Right atrium auricular region (tissue), 2 donors: ENCODE measurements around the gene KCNK15. TPM values are rescaled to one million over a fixed set of nuclear protein-coding genes. Genes with fewer than 3 reads are reported as not detected.

Experiments
- DNase-seq: peaks from one replicate; pipeline ENCODE4 v3.0.0-alpha.2; 2019; ENCODE audit warnings: low spot score
- H3K27ac ChIP-seq, 2 donors: fragments of 200-600 bp; sonication (generic); 1 replicate in 1 of 2; 2 replicates in 1 of 2; pipeline ENCODE4 v1.5.1; 2016 to 2019
- H3K27me3 ChIP-seq, 2 donors: fragments of 200-600 bp; sonication (generic); one replicate each; pipeline versions ENCODE4 v1.5.1 to v1.6.0; 2017 to 2019
- H3K36me3 ChIP-seq: fragments of 200-600 bp; sonication (generic); one replicate; pipeline ENCODE4 v1.5.1; 2016
- H3K4me1 ChIP-seq, 2 donors: fragments of 200-600 bp; sonication (generic); one replicate each; pipeline versions ENCODE4 v1.5.1 to v1.6.0; 2017 to 2019
- H3K4me3 ChIP-seq, 2 donors: fragments of 200-600 bp; sonication (generic); 1 replicate in 1 of 2; 2 replicates in 1 of 2; pipeline ENCODE4 v1.5.1; 2017 to 2019; ENCODE audit warnings: mild to moderate bottlenecking in 1 of 2, moderate library complexity in 1 of 2
- H3K9me3 ChIP-seq, 2 donors: fragments of 200-600 bp; sonication (generic); one replicate each; pipeline ENCODE4 v1.5.1; 2019
- total RNA-seq, 2 donors: library from RNA; depleted of rRNA; stranded (reverse); fragments of >200 nt; gene quantifications; one replicate each; pipeline ENCODE4 v1.1.0, GENCODE V29; 2016
- TF ChIP-seq, protein P1 (sequence below), 2 donors: fragments of 200-600 bp; sonication (generic); IDR thresholded peaks; one replicate each; pipeline ENCODE4 v1.5.1; 2019; ENCODE audit warnings: antibody characterized with exemption in 2 of 2

Gene KCNK15
- total RNA-seq, 2 donors from 2014 or later = 1.4 to 3.7 TPM

DNA sequence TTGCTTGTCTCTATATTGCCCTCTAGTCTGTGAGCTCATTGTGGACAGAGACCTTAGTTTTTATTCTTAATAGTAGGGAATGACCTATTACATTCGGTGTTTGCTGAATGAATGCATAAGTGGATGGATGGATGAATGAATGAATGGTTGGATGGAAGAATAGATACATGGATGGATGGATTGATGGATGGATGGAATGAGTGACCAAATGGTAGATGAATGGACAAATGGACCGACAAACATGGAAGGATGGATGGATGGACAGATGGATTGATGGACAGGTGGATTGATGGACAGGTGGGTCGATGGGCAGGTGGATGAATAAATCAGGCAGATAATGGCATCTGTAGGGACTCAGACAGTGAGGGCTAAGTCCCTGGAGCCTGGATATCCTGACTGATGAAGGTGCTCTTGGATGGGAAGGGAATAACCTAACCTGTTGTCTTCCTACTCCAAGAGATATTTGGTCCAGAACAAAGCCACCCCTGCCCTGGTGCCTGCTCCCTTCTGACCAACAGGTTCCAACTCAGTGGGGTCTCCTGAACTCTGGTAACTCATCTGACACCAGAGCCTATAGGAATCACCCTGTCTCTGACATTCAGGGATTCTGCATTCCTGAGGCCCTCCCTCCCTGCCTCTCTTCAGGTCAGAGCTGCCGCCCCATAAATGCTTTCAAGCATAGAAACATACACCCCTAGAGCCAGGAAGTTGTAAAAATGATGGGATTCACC is 40.1 kb upstream of the KCNK15 start:
- H3K9me3 ChIP-seq = no peaks in the 10 kb centered on the region
- H3K36me3 ChIP-seq = no peaks in the 10 kb centered on the region
- H3K4me1 ChIP-seq = peaks cover 0 to 52% of the 10 kb centered on the region in 2 donors
- DNase-seq = no peak
- TF ChIP-seq, protein P1, sequence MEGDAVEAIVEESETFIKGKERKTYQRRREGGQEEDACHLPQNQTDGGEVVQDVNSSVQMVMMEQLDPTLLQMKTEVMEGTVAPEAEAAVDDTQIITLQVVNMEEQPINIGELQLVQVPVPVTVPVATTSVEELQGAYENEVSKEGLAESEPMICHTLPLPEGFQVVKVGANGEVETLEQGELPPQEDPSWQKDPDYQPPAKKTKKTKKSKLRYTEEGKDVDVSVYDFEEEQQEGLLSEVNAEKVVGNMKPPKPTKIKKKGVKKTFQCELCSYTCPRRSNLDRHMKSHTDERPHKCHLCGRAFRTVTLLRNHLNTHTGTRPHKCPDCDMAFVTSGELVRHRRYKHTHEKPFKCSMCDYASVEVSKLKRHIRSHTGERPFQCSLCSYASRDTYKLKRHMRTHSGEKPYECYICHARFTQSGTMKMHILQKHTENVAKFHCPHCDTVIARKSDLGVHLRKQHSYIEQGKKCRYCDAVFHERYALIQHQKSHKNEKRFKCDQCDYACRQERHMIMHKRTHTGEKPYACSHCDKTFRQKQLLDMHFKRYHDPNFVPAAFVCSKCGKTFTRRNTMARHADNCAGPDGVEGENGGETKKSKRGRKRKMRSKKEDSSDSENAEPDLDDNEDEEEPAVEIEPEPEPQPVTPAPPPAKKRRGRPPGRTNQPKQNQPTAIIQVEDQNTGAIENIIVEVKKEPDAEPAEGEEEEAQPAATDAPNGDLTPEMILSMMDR (IDR thresholded peaks at IDR 0.05) = no peak
- H3K4me3 ChIP-seq = no peak overlapping the region
- H3K27ac ChIP-seq = peak overlapping the region; percentile 81 to 83
- H3K27me3 ChIP-seq = no peaks in the 10 kb centered on the region

DNA sequence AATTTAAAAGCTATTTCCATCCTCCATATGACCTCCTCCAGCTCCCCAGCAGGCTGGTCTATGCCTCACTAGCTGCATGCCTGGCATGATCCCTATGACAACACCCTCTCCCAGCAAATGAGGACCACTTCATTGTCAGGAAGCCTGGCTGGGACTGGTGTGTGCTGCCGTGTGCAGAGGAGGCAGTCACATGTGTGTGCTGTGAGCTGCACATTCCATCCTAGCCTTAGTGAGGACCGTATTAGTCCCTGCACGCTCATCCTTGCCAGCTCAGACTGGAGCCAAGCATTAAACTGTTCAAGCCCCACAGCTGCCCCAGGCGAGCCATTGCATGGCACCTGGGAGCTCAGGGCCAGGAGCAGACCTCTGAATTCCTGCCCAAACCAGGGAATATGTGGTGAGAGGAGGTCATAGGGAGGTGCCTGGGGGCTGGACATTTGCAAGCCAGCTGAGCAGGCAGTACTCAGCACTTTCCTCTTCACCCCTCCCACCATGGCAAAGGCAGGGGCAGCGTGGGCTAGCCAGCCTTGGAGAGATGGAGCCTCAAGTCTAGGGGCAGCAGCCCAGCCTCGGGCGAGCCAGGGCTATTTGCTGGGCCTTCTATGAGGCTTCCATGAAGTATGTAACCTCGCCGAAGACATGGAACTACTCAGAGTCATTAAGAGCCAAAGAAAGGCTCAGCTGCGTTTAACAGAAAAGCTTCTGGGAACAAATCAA is 39.2 kb upstream of the KCNK15 start:
- H3K27ac ChIP-seq = peak overlapping the region; percentile 81
- peak; percentile 76 for DNase-seq
- TF ChIP-seq, protein P1 (IDR thresholded peaks at IDR 0.05) = no peak
- no peaks in the 10 kb centered on the region for H3K9me3 ChIP-seq
- no peaks in the 10 kb centered on the region for H3K27me3 ChIP-seq
- peaks cover 0 to 54% of the 10 kb centered on the region in 2 donors for H3K4me1 ChIP-seq
- H3K36me3 ChIP-seq = no peaks in the 10 kb centered on the region
- H3K4me3 ChIP-seq = no peak overlapping the region

DNA sequence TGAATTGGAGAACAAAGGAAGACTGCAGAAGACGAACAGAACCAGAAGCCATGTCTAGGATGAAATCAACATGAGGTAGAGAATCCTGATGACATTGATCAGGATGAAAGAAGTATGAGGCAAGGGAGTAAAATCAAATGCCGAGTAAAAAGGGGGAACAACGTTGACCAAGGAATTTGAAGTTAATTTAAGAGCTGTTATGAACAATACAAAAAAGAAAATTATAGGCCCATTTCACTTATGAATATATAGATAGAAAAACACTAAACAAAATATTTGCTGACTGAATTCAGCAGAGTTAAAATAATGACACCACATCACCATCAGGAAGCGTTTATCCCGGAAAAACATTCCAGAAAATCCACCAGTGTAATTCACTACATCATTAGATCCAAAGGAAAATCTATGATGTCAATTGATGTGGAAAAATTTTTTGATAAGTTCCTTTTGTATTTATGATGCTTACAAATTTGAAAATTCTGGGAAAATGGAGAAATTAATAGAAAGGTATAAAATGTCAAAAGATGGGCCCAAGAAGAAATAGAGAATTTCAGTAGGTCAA is 38.6 kb upstream of the KCNK15 start:
- no peak for DNase-seq
- Histone ChIP-seq H3K27me3 (no peaks in the 10 kb centered on the region), H3K27ac (peak overlapping the region; percentile 81), H3K36me3 (no peaks in the 10 kb centered on the region), H3K9me3 (no peaks in the 10 kb centered on the region), H3K4me1 (peaks cover 0 to 54% of the 10 kb centered on the region in 2 donors), H3K4me3 (no peak overlapping the region)
- TF ChIP-seq, protein P1 (IDR thresholded peaks at IDR 0.05) = no peak

DNA sequence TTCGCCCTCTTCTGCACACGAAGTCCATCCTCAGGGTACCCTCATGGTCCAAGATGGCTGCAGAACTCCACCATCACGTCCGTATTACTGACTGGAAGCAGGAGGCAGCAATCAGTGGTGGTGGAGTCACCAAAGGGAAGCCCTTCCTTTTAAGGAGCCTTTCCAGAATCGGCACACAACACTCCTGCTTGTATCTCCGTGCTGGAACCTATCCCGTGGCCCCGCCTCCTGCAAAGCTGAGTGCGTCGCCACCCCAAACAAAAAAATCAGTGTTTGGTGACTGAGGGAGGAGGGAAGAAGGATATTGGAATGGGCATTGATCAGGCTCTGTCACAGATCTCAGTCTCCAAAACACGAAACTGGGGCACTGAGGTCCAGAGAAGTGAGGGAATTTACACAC is 36.3 kb upstream of the KCNK15 start:
- Histone ChIP-seq H3K36me3 (no peaks in the 10 kb centered on the region), H3K9me3 (no peaks in the 10 kb centered on the region), H3K4me3 (no peak overlapping the region), H3K27ac (peak overlapping the region in 1 of 2 donors; percentile 19), H3K27me3 (no peaks in the 10 kb centered on the region), H3K4me1 (peaks cover 0 to 52% of the 10 kb centered on the region in 2 donors)
- DNase-seq = no peak
- TF ChIP-seq, protein P1 (IDR thresholded peaks at IDR 0.05) = no peak

DNA sequence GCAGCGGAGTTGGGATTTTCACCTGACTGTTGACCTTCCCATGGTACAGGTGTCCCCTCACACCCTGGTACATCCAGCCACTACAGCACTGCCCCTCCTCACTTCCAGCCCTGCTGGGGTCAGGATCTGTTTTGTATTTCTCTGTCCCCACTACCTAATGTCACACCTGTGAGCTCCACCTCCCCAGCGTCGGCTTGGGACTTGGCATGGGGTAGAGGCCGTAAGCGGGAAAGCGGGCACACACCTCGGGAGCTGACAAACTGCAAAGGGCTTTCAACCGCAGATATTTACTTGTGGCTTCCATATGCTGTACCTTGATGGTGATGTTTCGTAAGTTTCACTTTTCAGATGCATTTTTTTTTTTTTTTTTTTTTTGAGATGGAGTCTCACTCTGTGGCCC is 35.9 kb upstream of the KCNK15 start:
- Histone ChIP-seq H3K27ac (peak overlapping the region in 1 of 2 donors; percentile 19), H3K27me3 (no peaks in the 10 kb centered on the region), H3K36me3 (no peaks in the 10 kb centered on the region), H3K4me3 (no peak overlapping the region), H3K9me3 (no peaks in the 10 kb centered on the region), H3K4me1 (peaks cover 0 to 54% of the 10 kb centered on the region in 2 donors)
- TF ChIP-seq, protein P1 (IDR thresholded peaks at IDR 0.05) = no peak
- no peak for DNase-seq
